Measurements from ENCODE around the gene BACE1-AS. TPM values are rescaled to one million over a fixed set of nuclear protein-coding genes. Genes with fewer than 3 reads are reported as not detected.
"Not testable (repeated sequence)": the region's sequence is repeated elsewhere in the genome, so short reads cannot be mapped to it uniquely, and the experiment has no call there.

BACE1-AS gene
- 10 to 100 TPM; 13.9 to 26.6 (median 19.2) TPM for polyA plus RNA-seq (ENCODE audit: insufficient read length in 4 of 4)

DNA sequence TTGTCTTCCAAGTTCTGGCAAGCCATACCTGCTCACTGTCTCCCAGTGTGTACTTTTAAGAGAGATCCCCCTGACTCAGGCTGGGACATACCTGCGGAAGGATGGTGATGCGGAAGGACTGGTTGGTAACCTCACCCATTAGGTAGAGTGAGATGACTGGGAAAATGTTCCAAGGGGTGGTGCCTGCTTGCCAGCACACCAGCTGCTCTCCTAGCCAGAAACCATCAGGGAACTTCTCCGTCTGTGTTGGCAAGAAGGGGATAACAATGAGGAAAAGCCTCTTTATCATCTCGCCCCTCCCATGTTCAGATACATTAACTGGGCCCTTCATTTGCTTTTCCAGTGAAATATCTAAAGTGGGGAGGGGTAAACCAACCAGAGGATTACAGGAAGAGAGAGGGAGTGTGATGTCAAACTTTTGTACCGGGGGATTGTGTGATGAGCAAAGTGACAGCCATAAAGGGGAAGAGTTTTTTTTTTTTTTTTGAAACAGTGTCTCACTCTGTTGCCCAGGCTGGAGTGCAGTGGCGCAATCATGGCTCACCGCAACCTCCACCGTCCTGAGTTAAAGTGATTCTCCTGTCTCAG, at the start of gene BACE1-AS:
TSS of gene BACE1-AS (plus strand) at position 538 of the 588 bp plus-strand sequence.
- no peak for DNase-seq (ENCODE audit: low read depth in 4 of 4, low spot score in 2 of 4)

DNA sequence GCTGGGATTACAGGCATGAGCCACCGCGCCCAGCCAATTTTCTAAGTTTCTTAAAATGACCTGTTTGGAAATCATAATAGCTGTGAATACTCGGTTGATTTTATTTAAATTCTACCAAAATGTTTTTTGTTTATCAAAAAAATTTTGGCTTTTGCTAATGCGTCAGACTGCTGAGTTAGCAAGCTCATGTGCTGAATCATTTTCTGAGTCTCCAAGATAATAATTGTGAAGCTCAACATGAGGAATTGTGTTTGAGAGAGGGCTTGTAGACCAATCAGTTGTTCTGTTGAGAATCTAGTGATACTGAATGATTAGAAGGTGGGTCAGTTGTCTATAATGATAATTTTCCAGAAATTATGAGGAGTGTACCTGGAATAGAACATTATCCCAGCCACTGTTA, 42.8 kb upstream of the BACE1-AS start:
- DNase-seq (ENCODE audit: low read depth in 4 of 4, low spot score in 2 of 4) = no peak

DNA sequence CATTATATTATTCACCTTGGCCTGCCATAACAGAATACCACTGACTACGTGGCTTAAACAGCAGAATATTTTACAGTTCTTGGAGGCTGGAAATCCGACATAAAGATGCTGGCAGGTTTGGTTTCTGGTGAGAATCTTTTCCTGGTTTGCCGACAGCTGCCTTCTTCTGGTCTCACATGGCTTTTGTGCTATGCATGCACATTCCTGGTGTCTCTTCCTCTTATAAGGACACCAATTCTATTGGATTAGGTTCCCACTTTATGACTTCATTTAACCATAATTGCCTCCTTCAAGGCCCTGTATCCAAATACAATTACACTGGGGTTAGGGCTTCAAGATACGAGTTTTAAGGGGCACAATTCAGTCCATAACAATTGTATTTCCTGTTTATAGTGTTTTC, 41.6 kb upstream of the BACE1-AS start:
- no peak for DNase-seq (ENCODE audit: low read depth in 4 of 4, low spot score in 2 of 4)

DNA sequence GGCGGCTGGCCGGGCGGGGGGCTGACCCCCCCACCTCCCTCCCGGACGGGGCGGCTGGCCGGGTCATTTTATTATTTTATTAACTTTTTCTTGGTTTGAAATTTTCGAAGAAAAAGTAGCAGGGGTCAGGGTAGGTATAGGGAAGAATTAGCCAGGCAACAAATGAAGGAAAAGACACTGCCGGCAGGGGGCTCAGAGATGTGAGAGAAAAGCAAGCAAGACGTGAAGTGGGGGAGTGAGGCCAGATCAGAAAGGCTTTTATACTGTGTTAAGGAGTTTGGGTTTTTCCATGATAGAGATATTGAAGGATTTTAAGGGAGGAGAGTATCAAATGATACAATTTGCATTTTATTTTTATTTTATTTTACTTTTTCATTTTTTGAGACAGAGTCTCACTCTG, 39.6 kb upstream of the BACE1-AS start:
- no peak for DNase-seq (ENCODE audit: low read depth in 4 of 4, low spot score in 2 of 4)

DNA sequence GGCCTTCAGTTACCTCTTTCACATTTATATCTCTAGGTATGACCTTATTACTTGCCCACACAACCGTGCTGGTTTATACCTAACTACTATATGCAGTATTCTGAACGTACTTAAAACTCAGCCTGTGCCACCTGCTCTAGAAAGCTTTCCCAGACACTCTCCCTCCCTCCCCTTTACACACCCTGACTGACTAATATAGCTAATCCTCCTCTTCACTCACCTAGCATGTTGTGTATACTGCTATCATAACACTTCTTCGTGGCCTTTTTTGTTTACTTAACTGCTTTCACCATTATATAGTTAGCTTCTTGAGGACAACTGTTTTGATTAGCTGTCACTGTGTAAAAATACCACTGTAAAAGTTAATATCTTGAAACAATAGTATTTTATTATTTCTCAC, 35.2 kb upstream of the BACE1-AS start:
- DNase-seq (ENCODE audit: low read depth in 4 of 4, low spot score in 2 of 4) = no peak

DNA sequence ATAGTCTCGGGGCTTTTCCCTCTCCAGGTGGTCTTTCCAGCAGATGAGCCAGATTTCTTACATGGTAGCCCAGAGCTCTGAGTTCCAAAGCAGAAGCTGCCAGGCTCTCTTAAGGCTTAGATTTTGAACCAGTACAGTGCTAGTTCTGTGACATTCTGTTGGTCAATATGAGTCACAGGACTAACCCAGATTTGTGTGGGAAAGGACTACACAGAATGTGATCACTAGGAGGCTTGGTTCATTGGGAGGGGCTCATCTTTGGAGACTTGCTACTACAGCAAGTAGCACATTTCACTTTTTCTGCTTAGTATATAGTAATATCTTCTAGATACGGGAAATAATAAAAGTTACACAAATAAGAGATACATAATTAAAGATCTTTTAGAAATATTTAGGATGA, 34.6 kb upstream of the BACE1-AS start:
- no peak for DNase-seq (ENCODE audit: low read depth in 4 of 4, low spot score in 2 of 4)

DNA sequence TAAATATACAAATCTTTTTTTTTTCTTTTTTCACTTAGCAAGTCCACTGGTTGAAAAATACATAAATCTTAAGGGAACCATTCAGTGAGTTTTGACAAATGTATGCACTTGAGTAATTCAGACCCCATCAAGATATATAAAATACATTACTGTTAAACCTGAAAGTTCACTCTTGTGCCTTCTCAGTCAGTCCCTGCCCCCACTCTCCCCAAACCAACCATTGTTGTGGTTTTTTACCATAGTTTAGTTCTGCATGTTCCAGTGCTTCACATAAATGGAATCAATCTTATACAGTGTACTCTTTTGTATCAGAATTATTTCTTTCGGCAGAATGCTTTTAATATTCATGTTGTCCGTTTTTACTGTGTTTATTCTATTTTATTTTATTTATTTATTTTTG, 32.6 kb upstream of the BACE1-AS start:
- DNase-seq (ENCODE audit: low read depth in 4 of 4, low spot score in 2 of 4) = no peak

DNA sequence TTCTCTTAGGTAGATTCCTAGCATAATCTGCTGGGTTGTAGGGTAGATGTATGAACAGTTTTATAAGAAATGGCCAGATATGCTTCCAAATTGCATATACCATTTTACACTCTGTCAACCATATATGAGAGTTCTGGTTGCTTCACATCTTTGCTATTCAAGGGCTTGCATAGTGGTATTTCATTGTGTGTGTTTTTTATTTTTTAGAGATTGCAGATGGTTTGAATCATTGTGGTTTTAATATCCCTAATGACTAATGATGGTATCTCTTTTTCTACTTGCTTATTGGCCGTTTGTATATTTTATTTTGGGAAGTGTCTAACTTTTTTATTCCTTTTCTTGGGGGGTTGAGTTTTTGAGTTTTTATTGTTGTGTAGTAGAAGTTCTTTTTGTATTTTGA, 31.7 kb upstream of the BACE1-AS start:
- no peak for DNase-seq (ENCODE audit: low read depth in 4 of 4, low spot score in 2 of 4)

DNA sequence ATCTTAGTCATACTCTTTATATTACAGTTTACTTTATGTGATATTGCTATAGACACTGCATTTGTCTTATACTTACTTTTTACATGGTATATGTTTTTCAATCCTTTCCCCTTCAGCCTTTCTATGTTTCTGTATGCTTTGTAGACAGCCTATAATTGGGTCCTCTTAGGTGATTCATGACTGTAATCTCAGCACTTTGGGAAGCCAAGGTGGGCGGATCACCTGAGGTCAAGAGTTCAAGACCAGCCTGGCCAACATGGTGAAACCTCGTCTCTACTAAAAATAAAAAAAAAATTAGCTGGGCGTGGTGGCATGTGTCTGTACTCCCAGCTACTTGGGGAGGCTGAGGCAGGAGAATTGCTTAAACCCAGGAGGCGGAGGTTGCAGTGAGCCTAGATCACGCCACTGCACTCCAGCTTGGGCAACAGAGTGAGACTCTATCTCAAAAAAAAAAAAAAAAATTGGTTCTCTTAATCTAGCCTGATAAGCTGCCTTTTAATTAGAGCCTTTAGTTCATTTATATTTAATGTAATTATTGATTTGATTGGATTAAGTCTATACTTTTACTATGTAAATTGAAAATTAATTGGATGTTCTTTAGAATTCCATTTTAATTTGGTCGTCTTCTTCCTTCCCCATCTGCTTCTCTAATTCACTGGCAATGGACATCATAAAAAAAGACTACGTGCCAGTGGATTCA, 26.4 kb upstream of the BACE1-AS start:
- not testable (repeated sequence) for DNase-seq (ENCODE audit: low read depth in 4 of 4, low spot score in 2 of 4)

DNA sequence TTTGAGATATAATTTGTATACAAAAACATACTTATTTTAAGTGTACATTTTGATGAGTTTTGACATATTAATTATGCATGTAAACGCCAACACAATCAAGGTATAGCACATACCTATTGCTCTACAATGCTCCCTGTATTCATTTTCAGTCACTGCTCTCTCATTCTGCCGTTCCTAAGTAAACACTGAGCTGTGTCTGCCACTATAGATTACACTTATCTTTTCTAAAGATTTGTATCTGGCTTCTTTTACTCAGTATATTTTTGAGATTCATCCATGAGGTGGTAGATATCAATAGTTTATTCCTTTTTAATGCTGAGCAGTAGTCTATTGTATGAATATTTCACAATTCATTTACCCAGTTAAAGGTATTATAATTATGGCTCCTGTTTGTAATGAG, 25.4 kb upstream of the BACE1-AS start:
- no peak for DNase-seq (ENCODE audit: low read depth in 4 of 4, low spot score in 2 of 4)

DNA sequence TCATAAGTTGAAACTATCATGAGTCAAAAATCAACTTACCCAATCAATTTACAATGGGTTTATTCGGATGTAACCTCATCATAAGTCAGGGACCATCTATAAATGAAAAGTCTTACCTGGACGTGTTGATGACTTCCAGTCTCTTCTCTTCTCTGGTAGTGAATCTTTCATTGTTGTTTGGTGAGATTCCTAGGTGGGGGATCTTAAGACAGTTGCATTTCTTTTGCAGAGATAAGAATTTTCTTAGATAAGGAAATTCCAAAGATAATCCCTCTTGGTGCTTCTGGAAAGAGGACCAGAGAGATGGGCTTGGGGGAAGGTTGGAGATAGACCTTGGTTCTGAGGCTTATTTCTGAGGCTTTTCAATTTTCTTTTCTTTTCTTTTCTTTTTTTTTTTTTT, 21.3 kb upstream of the BACE1-AS start:
- DNase-seq (ENCODE audit: low read depth in 4 of 4, low spot score in 2 of 4) = no peak

DNA sequence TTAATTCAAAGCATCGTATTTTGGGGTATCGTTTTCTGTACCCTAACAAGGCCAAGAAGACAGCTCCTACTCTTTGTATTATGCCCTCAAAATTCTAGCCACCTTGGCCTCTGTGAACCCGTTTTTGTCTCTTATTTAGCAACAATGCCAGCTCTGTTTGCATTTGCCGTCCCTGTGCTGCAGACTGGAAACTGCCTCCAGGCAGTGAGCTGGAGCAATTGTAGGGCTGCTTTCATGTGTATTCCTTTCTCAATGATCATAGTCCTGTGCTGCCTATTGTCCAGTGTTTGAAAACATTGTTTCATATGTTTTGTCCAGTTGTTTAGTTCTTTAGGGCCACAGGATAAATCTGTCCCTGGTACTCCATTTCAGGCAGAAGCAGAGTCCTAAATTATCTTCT, 19.9 kb upstream of the BACE1-AS start:
- no peak for DNase-seq (ENCODE audit: low read depth in 4 of 4, low spot score in 2 of 4)

DNA sequence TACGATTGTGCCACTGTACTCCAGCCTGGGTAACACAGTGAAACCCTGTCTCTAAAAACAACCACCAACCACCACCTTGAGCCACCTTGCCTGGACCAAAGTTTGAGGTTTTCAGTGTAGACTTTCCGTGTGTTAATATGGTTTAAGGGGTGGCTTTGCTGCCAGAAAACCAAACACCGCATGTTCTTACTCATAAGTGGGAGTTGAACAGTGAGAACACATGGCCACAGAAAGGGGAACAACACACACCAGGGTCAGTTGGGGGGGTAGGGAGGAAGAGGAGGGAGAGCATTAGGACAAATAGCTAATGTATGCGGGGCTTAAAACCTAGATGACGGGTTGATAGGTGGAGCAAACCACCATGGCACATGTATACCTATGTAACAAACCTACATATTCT, 19.0 kb upstream of the BACE1-AS start:
- not testable (repeated sequence) for DNase-seq (ENCODE audit: low read depth in 4 of 4, low spot score in 2 of 4)

DNA sequence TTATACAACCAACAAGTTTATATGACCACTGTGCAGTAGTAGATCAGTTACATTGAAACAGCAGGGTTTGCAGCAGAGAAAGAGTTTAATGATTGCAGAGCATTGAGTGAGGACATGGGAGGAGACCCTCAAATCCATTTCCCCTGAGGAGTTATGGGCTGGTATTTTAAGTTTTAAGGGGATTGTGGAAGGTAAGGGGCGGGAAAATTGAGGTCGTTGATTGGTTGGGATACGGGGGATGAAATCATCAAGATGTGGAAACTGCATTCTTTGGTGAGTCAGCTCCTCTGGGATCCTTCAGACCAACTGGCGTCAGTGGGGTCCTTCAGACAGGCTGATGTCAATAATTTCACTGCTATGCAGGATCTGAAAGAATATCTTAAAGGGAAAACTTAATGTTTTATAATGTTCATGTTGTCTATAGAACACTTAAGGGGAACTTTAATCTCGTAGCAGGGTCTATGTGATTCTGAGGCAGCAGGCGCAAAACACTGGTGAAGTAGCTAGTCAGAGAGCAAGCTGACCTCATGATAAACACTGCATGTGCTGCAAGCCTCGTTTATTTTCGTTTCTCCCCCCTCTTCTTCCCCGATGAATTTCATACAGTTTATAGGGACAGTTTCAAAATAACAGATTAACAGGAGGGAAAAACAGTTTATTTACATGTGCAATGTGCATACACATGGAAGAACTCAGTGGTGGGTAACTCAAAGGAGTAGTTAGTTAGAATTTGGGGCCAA, 17.4 kb upstream of the BACE1-AS start:
- DNase-seq (ENCODE audit: low read depth in 4 of 4, low spot score in 2 of 4) = no peak

DNA sequence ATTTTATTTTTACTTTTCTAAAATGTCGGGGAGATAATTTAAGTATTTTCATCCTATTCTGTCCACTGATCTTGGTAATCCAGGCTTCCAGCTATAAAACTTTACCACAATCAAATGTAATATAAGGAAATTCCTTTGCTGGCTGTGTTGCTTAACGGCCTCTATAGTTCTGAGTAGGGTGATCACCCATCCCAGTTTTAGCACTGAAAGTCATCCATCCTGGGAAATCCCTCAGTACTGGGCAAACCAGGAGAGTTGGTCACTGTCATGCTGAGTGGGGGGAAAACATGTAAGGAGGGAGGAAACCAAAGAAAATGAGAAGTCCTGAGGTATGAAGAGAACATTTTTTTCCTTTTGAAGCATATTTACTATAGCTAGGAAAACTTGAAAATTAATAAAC, 12.8 kb upstream of the BACE1-AS start:
- no peak for DNase-seq (ENCODE audit: low read depth in 4 of 4, low spot score in 2 of 4)

DNA sequence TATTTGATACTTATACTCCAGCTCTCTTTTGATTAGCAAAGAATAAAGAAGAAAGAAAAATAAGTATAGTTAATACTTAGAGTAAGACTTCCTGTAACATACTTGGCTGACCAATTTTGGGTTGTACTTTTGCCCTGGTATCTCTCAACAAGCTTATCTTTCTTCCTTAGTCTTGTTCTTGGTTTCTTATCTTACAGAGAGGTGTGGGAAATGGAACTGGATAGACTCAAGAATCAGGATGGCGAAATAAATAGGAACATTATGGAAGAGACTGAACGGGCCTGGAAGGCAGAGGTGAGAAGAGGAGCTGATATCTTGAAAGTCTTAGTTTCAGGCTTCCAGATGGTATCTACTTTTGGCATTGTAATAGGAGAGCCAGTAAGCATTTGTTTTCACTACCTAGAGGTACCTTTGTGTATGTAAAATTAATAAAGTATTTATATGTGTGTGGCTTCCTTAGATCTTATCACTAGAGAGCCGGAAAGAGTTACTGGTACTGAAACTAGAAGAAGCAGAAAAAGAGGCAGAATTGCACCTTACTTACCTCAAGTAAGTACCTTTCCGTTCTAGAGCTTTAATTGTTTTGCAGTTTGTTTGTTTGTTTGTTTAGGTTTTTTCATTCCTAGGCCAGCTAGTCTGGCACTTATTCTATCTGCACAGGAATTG, 11.3 kb upstream of the BACE1-AS start:
- no peak for DNase-seq (ENCODE audit: low read depth in 4 of 4, low spot score in 2 of 4)

DNA sequence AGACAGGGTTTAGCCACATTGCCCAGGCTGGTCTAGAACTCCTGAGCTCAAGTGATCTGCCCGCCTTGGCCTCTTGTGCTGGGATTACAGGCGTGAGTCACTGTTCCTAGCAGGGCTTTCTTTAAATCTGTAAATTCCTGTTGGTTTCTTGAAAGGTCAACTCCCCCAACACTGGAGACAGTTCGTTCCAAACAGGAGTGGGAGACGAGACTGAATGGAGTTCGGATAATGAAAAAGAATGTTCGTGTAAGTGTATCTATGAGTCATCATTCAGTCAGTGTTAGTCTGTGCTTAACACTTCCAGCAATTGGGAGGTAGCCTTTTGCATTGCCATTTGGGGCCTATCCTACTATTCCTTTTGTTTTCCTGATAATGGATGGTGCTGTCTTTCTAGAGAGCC, 10.0 kb upstream of the BACE1-AS start:
- DNase-seq (ENCODE audit: low read depth in 4 of 4, low spot score in 2 of 4) = no peak

DNA sequence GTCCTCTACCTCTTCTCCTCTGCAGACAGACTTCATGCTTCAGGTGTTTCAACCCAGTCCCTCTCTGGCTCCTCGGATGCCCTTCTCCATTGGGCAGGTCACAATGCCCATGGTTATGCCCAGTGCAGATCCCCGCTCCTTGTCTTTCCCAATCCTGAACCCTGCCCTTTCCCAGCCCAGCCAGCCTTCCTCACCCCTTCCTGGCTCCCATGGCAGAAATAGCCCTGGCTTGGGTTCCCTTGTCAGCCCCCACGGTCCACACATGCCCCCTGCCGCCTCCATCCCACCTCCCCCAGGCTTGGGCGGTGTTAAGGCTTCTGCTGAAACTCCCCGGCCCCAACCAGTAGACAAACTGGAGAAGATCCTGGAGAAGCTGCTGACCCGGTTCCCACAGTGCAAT, 9.3 kb upstream of the BACE1-AS start:
- no peak for DNase-seq (ENCODE audit: low read depth in 4 of 4, low spot score in 2 of 4)

DNA sequence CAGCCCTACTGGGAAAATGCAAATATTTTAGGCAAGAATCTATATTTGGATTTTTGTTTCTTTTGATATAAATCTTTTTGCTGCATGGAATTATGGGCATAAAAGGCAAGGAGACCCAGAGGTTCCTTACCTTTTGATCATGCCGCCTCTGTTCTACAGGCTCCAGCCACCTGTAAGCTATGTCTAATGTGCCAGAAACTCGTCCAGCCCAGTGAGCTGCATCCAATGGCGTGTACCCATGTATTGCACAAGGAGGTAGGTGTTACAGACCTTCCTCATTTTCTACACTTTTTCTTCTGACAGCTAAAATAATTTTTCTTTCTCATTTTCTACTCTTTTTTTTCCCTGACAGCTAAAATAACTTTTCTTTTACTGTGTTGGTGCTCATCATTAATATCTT, 8.2 kb upstream of the BACE1-AS start:
- no peak for DNase-seq (ENCODE audit: low read depth in 4 of 4, low spot score in 2 of 4)

DNA sequence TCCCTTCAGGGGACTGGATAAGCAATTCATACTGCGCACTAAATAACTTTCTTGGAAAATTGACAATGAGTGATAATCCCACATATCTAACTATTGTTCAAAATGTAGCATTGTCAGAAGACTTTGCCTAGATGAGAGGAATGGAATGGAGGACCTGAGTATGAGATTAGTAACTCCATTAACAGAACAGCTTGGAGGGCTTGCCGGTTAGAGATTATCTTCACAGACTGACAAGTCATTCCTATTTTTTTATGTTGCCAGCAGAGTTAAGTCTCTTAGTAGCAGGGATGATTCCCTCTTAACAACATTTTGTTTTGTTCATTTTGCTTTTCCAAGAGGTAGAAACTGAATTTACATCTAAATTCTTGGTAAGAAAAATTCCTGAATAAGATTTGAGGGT, 7.1 kb upstream of the BACE1-AS start:
- no peak for DNase-seq (ENCODE audit: low read depth in 4 of 4, low spot score in 2 of 4)

DNA sequence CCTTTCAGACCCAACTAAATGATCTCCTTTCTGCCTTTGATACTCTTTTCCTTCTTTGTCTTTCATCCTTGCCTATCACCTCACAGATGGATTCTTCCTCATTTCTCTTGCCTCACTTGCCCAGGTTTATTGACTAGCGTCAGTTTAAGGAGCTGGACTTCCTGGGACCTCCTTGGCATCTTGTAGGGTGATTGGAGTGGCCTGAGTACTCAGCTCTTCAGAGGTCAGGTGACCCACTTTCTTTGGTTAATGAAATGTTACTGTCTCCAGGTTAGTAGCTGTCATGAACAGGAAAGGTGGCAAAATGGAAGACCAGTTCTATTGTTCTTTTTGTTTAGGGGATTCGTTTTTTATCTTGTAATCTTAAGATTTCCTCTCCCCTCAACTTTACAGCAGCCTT, 4.6 kb upstream of the BACE1-AS start:
- no peak for DNase-seq (ENCODE audit: low read depth in 4 of 4, low spot score in 2 of 4)

Measured in left renal cortex interstitium (tissue), 4 donors.